Large intestine (tissue), 3 donors: ENCODE results near the gene ITLN1. TPM values are rescaled to one million over a fixed set of nuclear protein-coding genes. Genes with fewer than 3 reads are reported as not detected.
"Not testable (repeated sequence)": the region's sequence is repeated elsewhere in the genome, so short reads cannot be mapped to it uniquely, and the experiment has no call there.

Experiments
- DNase-seq, 2 donors: peaks; one replicate each; pipeline versions ENCODE4 v3.0.0 to v3.0.0-alpha.2; 2013
- H3K27ac ChIP-seq: one replicate; pipeline ENCODE4 v1.5.1; 2013; ENCODE audit warnings: low read length
- H3K27me3 ChIP-seq: 2 replicates; pipeline ENCODE4 v1.6.1; 2013; ENCODE audit warnings: low read length; ENCODE audit not compliant: control insufficient read depth, insufficient read depth
- H3K36me3 ChIP-seq: 2 replicates; pipeline ENCODE4 v1.6.1; 2013; ENCODE audit warnings: low read length; ENCODE audit not compliant: control insufficient read depth, insufficient read depth
- H3K4me1 ChIP-seq: one replicate; pipeline ENCODE4 v1.6.1; 2013; ENCODE audit warnings: low read length; ENCODE audit not compliant: control insufficient read depth, insufficient read depth
- H3K4me3 ChIP-seq: one replicate; pipeline ENCODE4 v1.5.1; 2013; ENCODE audit warnings: low read length
- H3K9me3 ChIP-seq: one replicate; pipeline ENCODE4 v1.6.1; 2013; ENCODE audit warnings: mild to moderate bottlenecking, low read depth, low read length, moderate library complexity; ENCODE audit not compliant: control insufficient read depth
- WGBS: methylation state at CpG from one replicate; pipeline ENCODE4 v1.1.5; 2013; ENCODE audit warnings: low lambda C conversion rate; ENCODE audit not compliant: insufficient coverage; 5-methylcytosine and 5-hydroxymethylcytosine counted together
- polyA plus RNA-seq: library from polyadenylated mRNA; unstranded; fragments of 120-200 nt; gene quantifications from one replicate; pipeline ENCODE4 v1.2.1, GENCODE V29; 2013

Gene ITLN1
- polyA plus RNA-seq, 1 donor = 452 TPM

- no peaks in the 10 kb centered on the region for H3K9me3 ChIP-seq
- no peaks in the 10 kb centered on the region for H3K27me3 ChIP-seq
- DNase-seq = no peak
- H3K36me3 ChIP-seq = no peaks in the 10 kb centered on the region
- WGBS = 89% methylated on average over 4 of the region's 7 CpGs
- H3K27ac ChIP-seq = no peak overlapping the region
- H3K4me1 ChIP-seq = peaks cover 19% of the 10 kb centered on the region
- no peak overlapping the region for H3K4me3 ChIP-seq
Measured at GRCh38 chr1:160907976-160908375, 23.0 kb upstream of the ITLN1 start.

DNA sequence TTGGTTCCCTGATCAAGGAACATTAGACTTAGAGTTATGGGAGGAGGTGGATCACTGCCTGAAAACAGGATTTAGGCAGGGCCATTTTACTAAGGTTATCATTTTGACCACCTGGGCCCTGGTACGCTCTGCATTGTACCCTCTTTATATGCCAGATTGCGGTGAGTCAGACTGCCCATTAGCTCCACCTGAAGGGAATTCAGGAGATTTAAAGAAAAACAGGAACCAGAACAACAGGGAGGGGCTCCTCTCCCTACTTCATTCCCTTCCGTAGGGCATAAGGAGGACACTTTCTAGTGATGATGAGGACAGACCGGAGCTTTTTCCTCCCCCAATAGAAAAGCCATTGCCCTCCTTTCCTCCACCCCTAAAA, 20.6 kb upstream of the ITLN1 start:
- Histone ChIP-seq H3K27me3 (no peaks in the 10 kb centered on the region), H3K4me3 (no peak overlapping the region), H3K4me1 (peaks cover under 1% of the 10 kb centered on the region), H3K36me3 (no peaks in the 10 kb centered on the region), H3K27ac (no peak overlapping the region), H3K9me3 (no peaks in the 10 kb centered on the region)
- no peak for DNase-seq
- no CpG with 5 or more reads among the region's 4 CpGs for WGBS

GRCh38 chr1:160904783-160905616, 20.0 kb upstream of the ITLN1 start:
- Histone ChIP-seq H3K9me3 (no peaks in the 10 kb centered on the region), H3K36me3 (no peaks in the 10 kb centered on the region), H3K4me3 (no peak overlapping the region), H3K27me3 (no peaks in the 10 kb centered on the region), H3K27ac (no peak overlapping the region), H3K4me1 (no peaks in the 10 kb centered on the region)
- 33% methylated on average over 1 of the region's 8 CpGs for WGBS
- peak in 1 of 2 donors; percentile 24 for DNase-seq

DNA sequence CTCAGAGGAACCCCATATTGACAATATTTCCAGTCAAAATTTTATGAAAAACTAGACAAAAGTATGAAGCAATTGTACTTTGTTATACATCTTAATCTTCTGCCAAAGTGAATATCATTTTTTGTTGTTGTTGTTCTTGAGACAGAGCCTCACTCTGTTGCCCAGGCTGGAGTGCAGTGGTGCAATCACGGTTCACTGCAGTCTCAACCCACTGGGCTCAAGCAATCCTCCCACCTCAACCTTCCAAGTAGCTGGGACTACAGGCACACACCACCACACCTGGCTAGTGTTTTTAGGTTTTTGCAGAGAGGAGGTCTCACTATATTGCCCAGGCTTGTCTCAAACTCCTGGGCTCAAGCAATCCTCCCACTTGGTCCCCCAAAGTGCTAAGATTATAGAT, 17.3 kb upstream of the ITLN1 start:
- H3K9me3 ChIP-seq, H3K36me3 ChIP-seq, H3K4me3 ChIP-seq, H3K27me3 ChIP-seq, DNase-seq, H3K4me1 ChIP-seq, H3K27ac ChIP-seq: not testable (repeated sequence)
- WGBS = no CpG with 5 or more reads among the region's 1 CpG

DNA sequence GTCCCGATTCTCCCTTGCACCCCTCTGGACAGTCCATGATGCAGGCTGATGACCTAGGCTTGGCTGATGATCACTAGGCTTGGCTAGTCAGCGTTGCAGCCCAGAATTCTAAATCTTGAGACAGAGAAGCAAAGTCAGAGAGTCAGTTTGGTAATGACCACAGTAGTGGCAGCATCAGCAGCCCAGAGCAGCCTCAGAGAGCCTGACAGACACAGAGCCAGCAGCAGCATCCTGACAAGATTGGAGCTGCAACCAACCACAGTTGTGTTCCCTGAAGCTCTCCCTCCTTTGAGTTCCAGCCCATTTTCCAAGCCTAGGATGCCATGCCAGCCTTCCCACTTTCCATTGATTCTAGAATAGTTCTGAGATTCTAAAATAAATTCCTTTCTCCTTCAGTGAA, 16.8 kb upstream of the ITLN1 start:
- no peaks in the 10 kb centered on the region for H3K4me1 ChIP-seq
- H3K27ac ChIP-seq = no peak overlapping the region
- no peak overlapping the region for H3K4me3 ChIP-seq
- no peaks in the 10 kb centered on the region for H3K27me3 ChIP-seq
- H3K9me3 ChIP-seq = no peaks in the 10 kb centered on the region
- no CpG with 5 or more reads among the region's 2 CpGs for WGBS
- no peaks in the 10 kb centered on the region for H3K36me3 ChIP-seq
- no peak for DNase-seq

DNA sequence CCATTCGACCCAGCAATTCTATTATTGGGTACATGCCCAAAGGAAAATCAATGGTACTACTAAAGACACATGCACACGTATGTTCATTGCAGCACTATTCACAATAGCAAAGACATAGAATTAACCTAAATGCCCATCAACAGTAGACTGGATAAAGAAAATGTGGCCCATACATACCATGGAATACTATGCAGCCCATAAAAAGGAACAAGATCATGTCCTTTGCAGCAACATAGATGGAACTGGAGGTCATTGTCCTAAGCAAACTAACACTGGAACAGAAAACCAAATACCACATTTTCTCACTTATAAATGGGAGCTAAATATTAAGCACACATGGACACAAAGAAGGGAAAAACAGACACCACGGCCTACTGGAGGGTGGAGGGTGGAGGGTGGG, 15.7 kb upstream of the ITLN1 start:
- not testable (repeated sequence) for DNase-seq, H3K27me3 ChIP-seq, H3K4me1 ChIP-seq, H3K36me3 ChIP-seq, H3K27ac ChIP-seq, H3K9me3 ChIP-seq, H3K4me3 ChIP-seq
- WGBS = 80% methylated on average over 1 of the region's 3 CpGs

GRCh38 chr1:160894368-160895135, 9.6 kb upstream of the ITLN1 start:
- not testable (repeated sequence) for H3K27me3 ChIP-seq, H3K27ac ChIP-seq, DNase-seq, H3K4me3 ChIP-seq, H3K36me3 ChIP-seq, H3K9me3 ChIP-seq, H3K4me1 ChIP-seq
- WGBS = no CpG with 5 or more reads among the region's 18 CpGs

- Histone ChIP-seq H3K4me1 (no peaks in the 10 kb centered on the region), H3K27me3 (no peaks in the 10 kb centered on the region), H3K4me3 (no peak overlapping the region), H3K36me3 (no peaks in the 10 kb centered on the region), H3K27ac (no peak overlapping the region), H3K9me3 (peaks cover 4% of the 10 kb centered on the region)
- DNase-seq = no peak
- WGBS = no CpG with 5 or more reads among the region's 2 CpGs
Measured at GRCh38 chr1:160891474-160891873, 6.5 kb upstream of the ITLN1 start.

GRCh38 chr1:160888926-160889325, 3.9 kb upstream of the ITLN1 start:
- H3K27me3 ChIP-seq = no peaks in the 10 kb centered on the region
- peak in 1 of 2 donors; percentile 20 for DNase-seq
- 33% methylated on average over 2 of the region's 2 CpGs for WGBS

DNA sequence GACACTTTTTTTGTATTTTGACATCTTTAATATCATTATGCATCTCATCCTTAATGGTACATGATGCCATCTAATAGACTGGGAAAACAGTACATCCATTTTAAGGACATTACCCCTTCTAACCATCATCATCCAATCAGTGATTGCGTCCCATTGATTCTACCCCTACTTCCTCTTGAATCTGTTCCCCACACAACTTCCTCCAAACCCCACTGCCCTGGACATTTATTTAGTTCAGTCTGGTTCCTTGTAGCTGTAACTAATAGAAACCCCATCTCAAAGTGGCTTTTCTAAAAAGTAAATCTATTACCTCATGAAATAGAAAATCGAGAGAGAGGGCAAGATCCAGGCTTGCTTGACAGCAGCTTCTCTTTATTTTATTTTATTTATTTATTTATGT, 2.1 kb upstream of the ITLN1 start:
- no peak for DNase-seq
- Histone ChIP-seq H3K9me3 (no peaks in the 10 kb centered on the region), H3K4me1 (no peaks in the 10 kb centered on the region), H3K27ac (no peak overlapping the region), H3K27me3 (no peaks in the 10 kb centered on the region), H3K36me3 (no peaks in the 10 kb centered on the region), H3K4me3 (no peak overlapping the region)
- WGBS = no CpG with 5 or more reads among the region's 2 CpGs

More at GRCh38 chr1:160888926-160889325, 3.9 kb upstream of the ITLN1 start:
- Histone ChIP-seq H3K9me3 (no peaks in the 10 kb centered on the region), H3K36me3 (no peaks in the 10 kb centered on the region), H3K4me3 (no peak overlapping the region), H3K4me1 (no peaks in the 10 kb centered on the region), H3K27ac (no peak overlapping the region)
